COLO829 (cell line): Measurements from ENCODE around the gene OGDHL.

Source experiments
- DNase-seq: peaks from one replicate; pipeline ENCODE4 v3.0.0; 2012; ENCODE audit warnings: low spot score

OGDHL gene

DNA sequence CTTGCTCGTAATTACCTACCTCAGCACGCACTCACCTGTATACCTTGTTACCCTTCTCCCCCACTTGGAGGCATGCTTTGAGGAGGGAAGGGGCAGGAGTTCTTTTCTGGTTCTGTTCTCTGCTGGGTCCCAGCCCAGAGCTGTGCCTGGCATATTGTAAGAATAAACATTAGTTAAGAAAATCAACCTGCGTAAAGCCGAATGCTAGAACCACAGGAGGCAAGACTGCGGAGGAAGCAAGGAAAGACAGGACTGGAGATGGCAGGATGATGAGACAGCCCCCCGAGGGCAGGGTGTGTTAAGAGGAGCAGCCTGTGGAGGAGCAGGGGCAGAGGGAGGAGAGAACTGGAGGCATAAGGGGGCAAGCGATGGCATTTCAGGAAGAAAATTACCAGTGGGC is 73.2 kb downstream of the OGDHL start:
- DNase-seq = no peak

DNA sequence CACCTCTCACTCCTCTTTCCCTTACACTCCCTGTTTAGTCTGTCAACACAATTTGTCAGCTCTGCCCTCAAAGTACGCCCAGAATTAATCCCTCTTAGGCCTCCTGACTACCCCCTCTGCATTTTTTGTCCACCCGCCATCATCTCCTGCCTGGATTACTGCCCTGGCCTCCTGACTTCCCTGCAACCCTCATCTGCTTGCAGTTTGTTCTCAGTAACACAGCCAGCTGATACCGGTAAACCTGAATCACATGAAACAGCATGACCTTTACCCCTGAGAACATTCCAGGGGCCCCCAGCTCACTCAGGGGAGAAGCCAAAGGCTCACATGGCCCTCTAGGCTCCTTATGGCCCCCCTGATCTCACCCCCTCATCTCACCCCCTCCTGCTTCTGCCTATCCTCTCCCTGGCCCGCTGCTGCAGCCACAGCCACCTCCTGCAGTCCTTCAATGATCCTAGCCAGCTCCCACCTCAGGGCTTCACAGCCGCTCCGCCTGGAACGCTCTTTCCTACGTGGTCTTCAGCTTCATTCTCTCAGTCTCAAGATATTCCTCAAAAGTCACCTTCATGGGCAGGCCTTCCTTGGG is 73.8 kb downstream of the OGDHL start:
- DNase-seq = no peak

- DNase-seq = no peak
These were observed 75.5 kb downstream of the OGDHL start for GRCh38 chr10:49686651-49687050.
